HepG2 (cell line): ENCODE measurements around the gene MCM8.

Source experiments
- EHMT2 ChIP-seq: fragments of 200-600 bp; sonication (generic); IDR thresholded peaks from 2 replicates; pipeline ENCODE4 v1.7.0; 2017; ENCODE audit warnings: antibody characterized with exemption, low read depth, low read length, borderline replicate concordance
- SMAD3 ChIP-seq: sonication (generic); formaldehyde crosslinking; IDR thresholded peaks from 2 replicates; pipeline ENCODE4 v1.4.0; 2020; ENCODE audit warnings: missing genetic modification reagents
- SMC3 ChIP-seq: IDR thresholded peaks from 2 replicates; pipeline ENCODE4 v1.6.1; 2011; ENCODE audit warnings: low read length, improper control_type of control experiment
- TFDP2 ChIP-seq: sonication (generic); formaldehyde crosslinking; IDR thresholded peaks from 2 replicates; pipeline ENCODE4 v1.4.0; 2020; ENCODE audit warnings: missing genetic modification reagents
- ZNF232 ChIP-seq: sonication (generic); formaldehyde crosslinking; IDR thresholded peaks from 2 replicates; pipeline ENCODE4 v1.4.0; 2020; ENCODE audit warnings: missing genetic modification reagents, borderline replicate concordance
- ZNF317 ChIP-seq: sonication (generic); formaldehyde crosslinking; IDR thresholded peaks from 2 replicates; pipeline ENCODE4 v1.5.0; 2020; ENCODE audit warnings: mild to moderate bottlenecking, missing genetic modification reagents
- ZNF629 ChIP-seq: sonication (generic); formaldehyde crosslinking; conservative IDR thresholded peaks from 2 replicates; pipeline ENCODE4 v1.5.0; 2020; ENCODE audit warnings: missing genetic modification reagents
- TF ChIP-seq, protein P1 (sequence below): sonication (generic); formaldehyde crosslinking; IDR thresholded peaks from 2 replicates; pipeline ENCODE4 v1.9.0; 2021; ENCODE audit warnings: missing genetic modification reagents, borderline replicate concordance

- no peak for TF ChIP-seq TFDP2 (CRISPR knock-in tag)
- no peak for TF ChIP-seq SMAD3 (CRISPR knock-in tag)
- TF ChIP-seq, protein P1, sequence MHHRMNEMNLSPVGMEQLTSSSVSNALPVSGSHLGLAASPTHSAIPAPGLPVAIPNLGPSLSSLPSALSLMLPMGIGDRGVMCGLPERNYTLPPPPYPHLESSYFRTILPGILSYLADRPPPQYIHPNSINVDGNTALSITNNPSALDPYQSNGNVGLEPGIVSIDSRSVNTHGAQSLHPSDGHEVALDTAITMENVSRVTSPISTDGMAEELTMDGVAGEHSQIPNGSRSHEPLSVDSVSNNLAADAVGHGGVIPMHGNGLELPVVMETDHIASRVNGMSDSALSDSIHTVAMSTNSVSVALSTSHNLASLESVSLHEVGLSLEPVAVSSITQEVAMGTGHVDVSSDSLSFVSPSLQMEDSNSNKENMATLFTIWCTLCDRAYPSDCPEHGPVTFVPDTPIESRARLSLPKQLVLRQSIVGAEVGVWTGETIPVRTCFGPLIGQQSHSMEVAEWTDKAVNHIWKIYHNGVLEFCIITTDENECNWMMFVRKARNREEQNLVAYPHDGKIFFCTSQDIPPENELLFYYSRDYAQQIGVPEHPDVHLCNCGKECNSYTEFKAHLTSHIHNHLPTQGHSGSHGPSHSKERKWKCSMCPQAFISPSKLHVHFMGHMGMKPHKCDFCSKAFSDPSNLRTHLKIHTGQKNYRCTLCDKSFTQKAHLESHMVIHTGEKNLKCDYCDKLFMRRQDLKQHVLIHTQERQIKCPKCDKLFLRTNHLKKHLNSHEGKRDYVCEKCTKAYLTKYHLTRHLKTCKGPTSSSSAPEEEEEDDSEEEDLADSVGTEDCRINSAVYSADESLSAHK (CRISPR knock-in tag), result no peak
- no peak for TF ChIP-seq SMC3
- no peak for TF ChIP-seq ZNF317 (CRISPR knock-in tag)
- TF ChIP-seq EHMT2, result no peak
- no peak for TF ChIP-seq ZNF629 (CRISPR knock-in tag)
- no peak for TF ChIP-seq ZNF232 (CRISPR knock-in tag)
Observed at GRCh38 chr20:6038256-6038655, 87.8 kb downstream of the MCM8 start.
